Keratinocyte (primary cell): ENCODE data around the gene DAGLA. TPM values are rescaled to one million over a fixed set of nuclear protein-coding genes. Genes with fewer than 3 reads are reported as not detected.

ENCODE experiments used
- DNase-seq: peaks from one replicate; pipeline ENCODE4 v3.0.0-alpha.2; 2011; ENCODE audit warnings: low read depth, missing footprints, low spot score
- FAIRE-seq: peaks from 2 replicates; lab custom pipeline; 2011; peaks lifted over from hg19 to GRCh38; lab: Jason Lieb, UNC
- H2AFZ ChIP-seq: 2 replicates; pipeline ENCODE4 v1.6.0; 2012; ENCODE audit warnings: low read length, control low read depth, inconsistent platforms; ENCODE audit not compliant: control insufficient read depth
- H3K27ac ChIP-seq: 2 replicates; pipeline ENCODE4 v1.5.1; 2011; ENCODE audit warnings: low read length; ENCODE audit not compliant: control insufficient read depth, insufficient read depth
- H3K27me3 ChIP-seq: 3 replicates; pipeline ENCODE4 v1.6.0; 2011; ENCODE audit warnings: low read length; ENCODE audit not compliant: control insufficient read depth, insufficient read depth; ENCODE audit errors: extremely low read depth
- H3K36me3 ChIP-seq, 2 experiments: 2 replicates in 1 of 2; 3 replicates in 1 of 2; pipeline ENCODE4 v1.5.1; 2011; ENCODE audit warnings: low read length in 2 of 2, mild to moderate bottlenecking in 1 of 2; ENCODE audit not compliant: control insufficient read depth in 2 of 2, insufficient read depth in 2 of 2; ENCODE audit errors: extremely low read depth in 1 of 2
- H3K4me1 ChIP-seq: 3 replicates; pipeline ENCODE4 v1.5.1; 2011; ENCODE audit warnings: low read length; ENCODE audit not compliant: control insufficient read depth, insufficient read depth; ENCODE audit errors: extremely low read depth
- H3K4me2 ChIP-seq: 3 replicates; pipeline ENCODE4 v1.6.0; 2011; ENCODE audit warnings: low read depth, low read length; ENCODE audit not compliant: control insufficient read depth, insufficient read depth; ENCODE audit errors: extremely low read depth
- H3K4me3 ChIP-seq, 3 experiments: fragments of 200-600 bp in 1 of 3; sonication (generic) in 1 of 3; 2 replicates in 2 of 3; 3 replicates in 1 of 3; pipeline ENCODE4 v1.5.1; 2011 to 2016; ENCODE audit warnings: low read length in 3 of 3, mild to moderate bottlenecking in 3 of 3, control low read depth in 2 of 3, inconsistent platforms in 1 of 3, low read depth in 1 of 3, mixed read lengths in 1 of 3, mixed run types in 1 of 3, moderate library complexity in 1 of 3; ENCODE audit not compliant: control insufficient read depth in 2 of 3, insufficient read depth in 2 of 3; ENCODE audit errors: extremely low read depth in 1 of 3
- H3K79me2 ChIP-seq: 2 replicates; pipeline ENCODE4 v1.6.0; 2012; ENCODE audit warnings: low read length; ENCODE audit not compliant: control insufficient read depth, insufficient read depth
- H3K9ac ChIP-seq: 3 replicates; pipeline ENCODE4 v1.6.0; 2011; ENCODE audit warnings: low read length; ENCODE audit not compliant: control insufficient read depth, insufficient read depth; ENCODE audit errors: extremely low read depth
- H3K9me1 ChIP-seq: 3 replicates; pipeline ENCODE4 v1.6.0; 2011; ENCODE audit warnings: low read length; ENCODE audit not compliant: control insufficient read depth, insufficient read depth; ENCODE audit errors: extremely low read depth
- H3K9me3 ChIP-seq: 2 replicates; pipeline ENCODE4 v1.5.1; 2012; ENCODE audit warnings: low read depth, low read length; ENCODE audit not compliant: control insufficient read depth
- H4K20me1 ChIP-seq: 3 replicates; pipeline ENCODE4 v1.6.0; 2011; ENCODE audit warnings: low read length; ENCODE audit not compliant: control insufficient read depth, insufficient read depth; ENCODE audit errors: extremely low read depth
- CTCF ChIP-seq, 3 experiments: IDR thresholded peaks in 1 of 3; conservative IDR thresholded peaks in 1 of 3; optimal IDR thresholded peaks in 1 of 3; 2 replicates in 2 of 3; 3 replicates in 1 of 3; pipeline versions ENCODE3 to v1.5.1; 2011; ENCODE audit warnings: low read length in 3 of 3, mild to moderate bottlenecking in 3 of 3, moderate library complexity in 2 of 3, control low read depth in 1 of 3, inconsistent platforms in 1 of 3; ENCODE audit not compliant: insufficient read depth in 2 of 3; ENCODE audit errors: extremely low read depth in 1 of 3
- EZH2 ChIP-seq: IDR thresholded peaks from one replicate; pipeline ENCODE4 v1.6.1; 2012; ENCODE audit warnings: inconsistent platforms, mild to moderate bottlenecking, low read length, moderate library complexity
- dilution Hi-C: fragments of 300-500 bp; cut with MboI; formaldehyde crosslinking; loops from one replicate; pipeline ENCODE4 v1.7.0; 2020; ENCODE audit warnings: low sequenced_read_pairs; ENCODE audit not compliant: extremely low pct_ligation_motif_present
- polyA plus RNA-seq, 5 experiments: library from polyadenylated mRNA; depleted of rRNA in 3 of 5; stranded (reverse) in 3 of 5; stranded (forward) in 1 of 5; unstranded in 1 of 5; fragments of >200 nt; gene quantifications; 1 replicate in 1 of 5; 2 replicates in 3 of 5; 3 replicates in 1 of 5; pipeline versions ENCODE4 v1.2.1 to v1.2.3, GENCODE V29; 2011 to 2012; ENCODE audit warnings: missing spikeins in 2 of 5, low read depth in 1 of 5, low replicate concordance in 1 of 5

The DAGLA gene
- polyA plus RNA-seq, 1 donor (not counting 4 experiments of a cell fraction or from before 2014, with no cell fraction given): 0.03 TPM

- no peak overlapping the region for H3K4me2 ChIP-seq
- no peak for FAIRE-seq
- dilution Hi-C loops: no loop called here
- H3K4me1 ChIP-seq: peaks cover 10% of the 10 kb centered on the region
- H2AFZ ChIP-seq: no peak overlapping the region
- H3K27me3 ChIP-seq: peaks cover 80% of the 10 kb centered on the region
- no peak overlapping the region for H3K27ac ChIP-seq
- H3K9ac ChIP-seq: no peak overlapping the region
- H3K9me3 ChIP-seq: no peaks in the 10 kb centered on the region
- H3K4me3 ChIP-seq: no peak overlapping the region
- no peak for TF ChIP-seq EZH2
- no peak for TF ChIP-seq CTCF (optimal IDR thresholded peaks at IDR 0.05 in 1 of 3, IDR thresholded peaks at IDR 0.05 in 1 of 3, conservative IDR thresholded peaks at IDR 0.05 in 1 of 3; ENCODE audit: extremely low read depth in 1 of 3, insufficient read depth in 2 of 3, low read length in 3 of 3)
- H3K36me3 ChIP-seq: no peaks in the 10 kb centered on the region
- H4K20me1 ChIP-seq: no peaks in the 10 kb centered on the region
- H3K9me1 ChIP-seq: no peaks in the 10 kb centered on the region
- H3K79me2 ChIP-seq: no peaks in the 10 kb centered on the region
- DNase-seq: no peak
Observed at GRCh38 chr11:61685617-61685967, 5.4 kb downstream of the DAGLA start.

GRCh38 chr11:61686066-61686465 lies 5.9 kb downstream of the DAGLA start:
- Histone ChIP-seq H3K4me3 (no peak overlapping the region), H3K79me2 (no peaks in the 10 kb centered on the region), H2AFZ (no peak overlapping the region), H3K9ac (no peak overlapping the region), H3K27ac (no peak overlapping the region), H3K4me1 (peaks cover 10% of the 10 kb centered on the region), H4K20me1 (no peaks in the 10 kb centered on the region), H3K27me3 (peaks cover 75% of the 10 kb centered on the region), H3K9me1 (no peaks in the 10 kb centered on the region), H3K9me3 (no peaks in the 10 kb centered on the region), H3K4me2 (no peak overlapping the region), H3K36me3 (no peaks in the 10 kb centered on the region)
- FAIRE-seq: no peak
- DNase-seq: no peak
- dilution Hi-C loops: no loop called here
- no peak for TF ChIP-seq CTCF (optimal IDR thresholded peaks at IDR 0.05 in 1 of 3, IDR thresholded peaks at IDR 0.05 in 1 of 3, conservative IDR thresholded peaks at IDR 0.05 in 1 of 3; ENCODE audit: extremely low read depth in 1 of 3, insufficient read depth in 2 of 3, low read length in 3 of 3)
- no peak for TF ChIP-seq EZH2
